Kidney glomerular epithelial cell (primary cell): ENCODE measurements around the gene MAMDC4.
"Not testable (repeated sequence)": the region's sequence is repeated elsewhere in the genome, so short reads cannot be mapped to it uniquely, and the experiment has no call there.

ENCODE experiments used
- DNase-seq: peaks from one replicate; lab custom pipeline; 2025; lab: John Stamatoyannopoulos, UW

Gene MAMDC4

DNA sequence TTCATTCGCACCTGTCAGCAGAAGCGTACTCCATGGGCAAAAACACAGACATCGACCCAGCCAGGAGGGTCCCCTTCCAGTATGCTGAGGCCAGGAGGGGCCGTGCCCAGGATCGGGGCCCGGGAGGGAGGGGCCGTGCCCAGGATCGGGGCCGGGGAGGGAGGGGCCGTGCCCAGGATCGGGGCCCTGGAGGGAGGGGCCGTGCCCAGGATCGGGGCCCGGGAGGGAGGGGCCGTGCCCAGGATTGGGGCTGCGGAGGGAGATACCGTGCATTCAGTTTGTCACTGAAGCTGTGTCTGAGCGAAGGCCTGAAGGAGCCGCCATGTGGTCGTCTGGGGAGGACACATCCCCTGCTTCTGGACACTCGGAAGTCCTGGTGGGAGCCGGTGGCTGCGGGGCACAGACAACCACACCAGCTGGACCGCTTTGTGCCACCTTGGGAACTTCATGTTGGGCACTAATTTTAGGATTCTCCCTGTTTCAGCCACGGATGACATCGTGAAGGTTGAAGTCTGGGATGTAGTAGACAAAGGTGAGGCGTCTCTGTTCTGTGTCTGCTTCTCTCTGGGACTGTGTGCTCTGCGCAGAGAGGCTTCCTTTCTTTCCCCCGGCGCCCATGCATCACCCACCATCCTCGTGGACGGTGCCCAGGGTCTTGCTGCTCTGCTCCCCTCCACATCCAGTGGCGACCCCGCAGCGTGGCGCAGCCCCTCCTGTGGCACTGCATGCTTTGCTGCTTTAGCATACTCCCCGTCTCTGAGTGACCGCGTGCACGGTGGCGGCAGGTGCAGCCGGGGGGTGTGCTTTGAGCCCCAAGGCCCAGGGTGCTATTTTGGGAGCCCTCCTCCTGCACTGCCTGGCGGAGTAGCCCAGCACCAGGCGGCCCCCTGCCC is 26.6 kb upstream of the MAMDC4 start:
- no peak for DNase-seq

DNA sequence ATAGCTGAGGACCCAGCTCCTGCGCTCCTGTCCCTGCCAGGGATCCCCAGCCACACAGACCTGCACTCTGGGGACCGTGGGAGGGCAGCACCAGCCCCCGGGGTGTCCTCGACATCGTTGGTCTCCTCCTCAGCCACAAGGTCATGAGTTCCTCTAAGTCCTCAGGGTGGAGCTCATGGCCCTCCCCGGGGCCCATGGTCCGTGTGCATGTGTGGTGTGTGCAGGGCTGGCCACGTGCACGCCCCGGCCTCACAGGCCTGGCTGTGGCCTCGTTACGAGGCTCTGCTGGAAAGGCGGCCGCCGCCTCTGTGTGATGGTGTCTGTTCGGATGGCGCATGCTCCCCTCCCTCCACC is 26.0 kb upstream of the MAMDC4 start:
- DNase-seq = no peak

DNA sequence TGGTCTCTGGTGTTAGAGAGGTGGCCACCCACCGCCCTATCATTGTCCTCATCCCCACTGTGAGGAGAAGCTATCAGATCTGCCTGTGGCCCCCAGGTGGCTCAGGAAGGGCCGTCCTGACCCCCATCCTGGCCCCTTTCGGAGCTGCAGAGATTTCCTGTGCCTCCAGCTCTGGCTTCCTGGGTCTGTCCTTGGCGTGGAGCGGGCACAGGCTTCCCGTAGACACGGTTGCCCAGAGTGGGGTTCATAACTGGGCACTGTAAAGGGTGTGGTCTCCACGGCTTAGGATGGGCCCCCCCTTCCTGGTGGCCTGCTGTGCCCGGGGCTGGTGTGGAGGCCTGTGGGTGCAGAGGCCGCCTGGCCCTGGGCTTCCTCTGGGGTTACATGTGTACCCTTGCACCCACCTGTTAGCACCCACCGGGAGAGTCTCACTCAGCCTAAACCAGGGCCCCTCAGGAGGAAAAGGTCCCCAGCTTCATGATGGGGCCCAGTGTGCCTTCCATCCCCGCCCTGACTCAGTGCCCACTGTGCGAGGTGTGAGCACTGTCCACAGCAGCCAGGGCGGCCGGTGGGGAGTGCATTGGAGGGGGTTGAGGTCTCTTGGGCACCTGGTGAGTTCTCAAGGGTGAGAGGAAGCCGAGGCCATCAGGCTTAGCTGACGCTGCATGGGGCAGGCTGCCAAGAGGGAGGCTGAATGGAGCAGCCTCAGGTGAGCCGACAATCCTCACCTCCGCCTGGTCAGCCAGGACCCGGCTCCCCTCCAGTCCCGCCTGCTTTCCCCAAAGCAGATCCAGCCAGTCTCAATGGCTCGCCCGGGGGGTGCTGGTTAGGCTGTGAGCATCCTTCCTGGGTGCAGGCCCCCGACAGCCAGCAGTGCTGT is 25.2 kb upstream of the MAMDC4 start:
- DNase-seq = no peak

DNA sequence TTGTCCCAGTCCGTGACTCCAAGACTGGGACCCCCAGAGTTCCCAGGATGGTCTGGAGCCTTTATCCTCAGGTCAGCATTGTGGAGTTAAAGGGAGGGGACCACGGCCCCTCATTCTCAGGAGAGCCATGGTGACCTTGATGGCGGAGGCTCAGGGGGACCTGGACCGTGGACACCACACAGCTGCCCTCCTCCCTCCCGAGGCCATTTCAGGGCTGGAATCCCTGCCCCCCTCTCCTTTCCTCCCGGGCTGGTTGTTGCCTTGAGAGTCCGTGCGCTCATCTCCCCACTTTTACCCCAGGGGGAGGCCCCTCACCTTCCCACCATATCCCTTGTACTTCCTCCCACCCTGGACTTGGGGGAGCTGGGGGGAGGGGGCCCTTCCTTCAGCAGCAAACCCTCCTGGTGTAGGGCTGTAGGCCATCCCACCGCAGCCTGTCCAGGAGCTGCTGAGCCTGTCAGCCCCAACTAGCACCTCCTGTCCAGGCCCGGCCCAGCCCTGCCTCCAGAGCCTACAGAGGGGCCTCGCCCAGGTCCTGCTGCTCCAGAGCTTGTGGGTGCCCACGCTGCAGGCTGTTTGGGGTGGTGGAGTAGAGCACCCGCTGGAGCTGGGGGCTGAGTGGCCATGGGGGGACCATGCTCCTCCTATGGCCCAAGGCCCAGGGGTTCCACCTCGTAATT is 24.2 kb upstream of the MAMDC4 start:
- no peak for DNase-seq

DNA sequence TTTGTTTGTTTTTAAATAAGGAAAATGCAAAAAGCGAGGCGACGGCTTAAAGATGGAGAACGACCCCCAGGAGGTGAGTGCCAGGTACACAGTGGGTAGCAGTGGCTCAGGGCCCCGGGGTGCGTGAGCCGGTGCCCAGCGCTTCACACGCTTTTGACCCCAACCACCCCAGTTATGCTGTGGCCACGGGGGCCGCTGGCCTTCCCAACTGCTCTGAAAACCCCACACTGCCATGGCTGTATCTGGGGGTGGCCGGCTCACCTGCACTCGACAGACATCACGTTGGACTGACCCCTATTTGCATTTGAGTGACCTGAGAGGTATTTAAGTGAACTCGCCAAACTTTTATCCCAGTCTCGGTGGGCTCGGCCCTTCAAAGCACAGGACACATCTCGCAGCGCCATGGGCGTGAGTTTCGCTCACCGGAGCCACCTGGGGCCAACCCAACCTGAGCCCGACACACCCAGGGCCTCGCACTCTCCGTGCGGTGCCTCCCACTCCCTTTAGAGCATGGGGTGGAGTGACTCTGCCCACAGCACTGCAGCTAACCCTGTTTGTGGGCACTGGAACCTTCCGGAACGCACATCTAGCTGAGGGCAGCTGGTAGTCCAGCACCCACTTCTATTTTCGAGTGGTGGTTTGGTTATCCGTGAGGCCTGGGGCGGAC is 23.5 kb upstream of the MAMDC4 start:
- DNase-seq = no peak

DNA sequence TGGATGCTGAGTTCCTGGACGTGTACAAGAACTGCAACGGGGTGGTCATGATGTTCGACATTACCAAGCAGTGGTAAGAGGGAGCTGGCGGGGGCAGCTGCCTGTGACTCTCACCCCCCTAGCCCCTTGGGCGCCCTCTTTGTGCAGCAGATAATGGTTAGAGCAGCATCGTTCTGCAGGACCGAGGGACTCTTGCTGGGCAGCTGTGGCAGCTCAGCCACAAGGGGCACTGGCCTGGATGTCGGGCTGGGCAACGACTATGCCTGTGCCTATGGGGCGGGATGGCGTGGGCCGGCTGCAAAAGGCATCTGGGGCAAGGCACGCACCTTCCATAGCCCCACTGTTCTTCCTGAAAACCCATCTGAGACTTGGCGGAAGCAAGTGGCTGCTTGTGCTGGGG is 22.7 kb upstream of the MAMDC4 start:
- no peak for DNase-seq

DNA sequence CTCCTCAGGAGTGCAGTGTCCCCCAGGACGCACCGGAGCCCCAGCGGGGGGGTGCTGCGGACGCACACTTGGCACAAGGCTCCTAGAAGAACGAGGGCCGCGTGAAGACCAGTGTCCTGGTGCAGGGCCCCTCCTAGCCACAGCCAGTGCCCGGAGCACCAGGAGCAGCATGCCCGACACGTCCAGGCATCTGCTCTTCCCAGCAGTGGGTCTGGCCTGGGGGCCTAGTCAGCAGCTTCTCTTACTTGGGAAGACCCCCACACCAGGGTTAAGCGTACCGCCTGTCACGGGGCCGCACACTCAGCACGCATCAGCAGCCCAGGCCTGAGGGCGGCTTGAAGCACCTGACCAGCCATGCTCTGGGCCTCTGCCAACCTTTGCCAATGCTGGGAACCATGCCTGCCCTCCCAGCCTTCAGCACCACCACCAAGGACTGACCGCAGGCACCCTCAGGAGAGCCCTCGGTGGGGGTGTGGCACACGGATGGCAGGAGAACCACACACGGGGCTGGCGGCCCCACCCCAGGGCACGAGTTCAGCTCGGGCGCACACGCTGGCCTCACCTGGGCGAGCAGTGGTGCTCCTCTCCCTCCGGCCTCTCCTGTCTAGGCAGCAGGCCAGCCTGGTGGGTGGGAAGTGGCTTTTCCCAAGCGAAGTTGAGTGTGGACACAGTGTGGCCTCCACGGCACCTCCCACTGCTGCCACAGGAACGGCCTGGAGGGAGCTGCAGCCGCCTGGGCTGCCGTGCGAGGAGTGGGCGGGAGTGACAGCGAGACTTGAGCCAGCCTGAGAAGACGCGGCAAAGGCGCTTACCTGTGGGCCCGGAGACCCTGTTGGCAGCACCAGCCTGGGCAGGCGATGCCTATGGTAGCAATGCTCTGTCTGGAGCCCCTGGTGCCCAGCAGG is 21.9 kb upstream of the MAMDC4 start:
- DNase-seq = no peak

DNA sequence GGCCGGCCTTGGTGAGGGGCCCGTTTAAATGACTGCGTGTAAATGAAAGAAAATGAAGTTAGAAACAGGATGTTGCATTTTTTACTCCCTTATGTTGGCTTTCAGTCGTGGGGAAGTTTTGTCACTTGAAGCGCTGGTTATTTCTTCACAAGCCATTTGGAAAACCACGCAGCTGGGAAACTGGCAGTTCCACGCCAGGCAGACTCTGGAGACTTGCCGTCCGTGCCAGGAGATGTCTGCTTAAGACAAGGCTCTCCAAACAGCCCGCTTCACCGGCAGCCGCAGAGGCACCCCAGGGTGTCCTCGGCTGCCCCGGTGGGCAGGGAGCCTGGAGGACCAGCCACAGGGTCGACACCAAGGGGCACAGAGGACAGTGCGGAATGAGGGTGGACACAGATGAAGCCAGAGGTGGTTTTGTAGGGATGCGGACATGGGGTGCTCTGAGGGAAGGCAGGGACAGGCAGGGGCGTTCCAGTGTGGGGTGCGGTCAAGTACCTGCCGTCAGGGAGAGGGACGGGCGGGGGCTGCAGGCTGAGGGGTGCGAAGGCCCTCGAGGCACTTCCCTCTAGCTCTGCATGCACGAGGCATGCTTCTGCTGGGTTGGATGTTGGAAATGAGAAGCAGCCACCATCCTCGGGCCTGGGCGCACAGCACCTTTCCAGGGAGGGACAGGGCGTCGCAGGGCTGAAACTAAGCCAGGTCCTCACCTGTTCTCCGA is 21.0 kb upstream of the MAMDC4 start:
- DNase-seq = no peak

DNA sequence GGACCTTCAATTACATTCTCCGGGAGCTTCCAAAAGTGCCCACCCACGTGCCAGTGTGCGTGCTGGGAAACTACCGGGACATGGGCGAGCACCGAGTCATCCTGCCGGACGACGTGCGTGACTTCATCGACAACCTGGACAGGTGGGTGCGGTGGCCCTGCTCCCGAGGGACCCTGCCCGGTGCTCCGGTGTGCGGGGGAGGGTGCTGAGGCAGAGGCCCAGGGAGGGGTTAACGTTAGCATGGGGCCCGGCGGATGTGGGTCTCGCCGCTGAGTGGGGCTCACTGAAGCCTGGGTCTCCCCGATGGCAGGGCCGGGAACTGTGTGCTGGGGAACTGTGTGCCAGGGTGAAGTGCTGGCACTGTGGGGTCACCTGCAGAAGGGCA is 20.4 kb upstream of the MAMDC4 start:
- no peak for DNase-seq

DNA sequence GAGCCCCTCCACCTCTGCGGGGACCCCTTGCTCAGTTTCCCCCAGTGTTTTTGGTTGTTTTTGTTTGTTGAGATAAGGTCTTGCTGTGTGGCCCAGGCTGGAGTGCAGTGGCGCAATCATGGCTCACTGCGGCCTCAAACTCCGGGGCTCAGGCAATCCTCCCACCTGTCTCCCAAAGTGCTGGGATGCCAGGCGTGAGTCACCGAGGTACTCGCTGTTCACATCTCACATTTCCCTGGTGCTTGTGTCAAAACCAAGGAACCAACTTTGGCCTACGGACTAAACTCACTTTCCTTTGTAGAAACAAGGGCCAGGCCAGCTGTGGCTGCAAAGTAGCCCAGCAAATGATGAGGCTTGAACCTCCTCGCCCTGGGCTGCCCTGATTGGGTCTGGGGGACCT is 19.6 kb upstream of the MAMDC4 start:
- DNase-seq = no peak

DNA sequence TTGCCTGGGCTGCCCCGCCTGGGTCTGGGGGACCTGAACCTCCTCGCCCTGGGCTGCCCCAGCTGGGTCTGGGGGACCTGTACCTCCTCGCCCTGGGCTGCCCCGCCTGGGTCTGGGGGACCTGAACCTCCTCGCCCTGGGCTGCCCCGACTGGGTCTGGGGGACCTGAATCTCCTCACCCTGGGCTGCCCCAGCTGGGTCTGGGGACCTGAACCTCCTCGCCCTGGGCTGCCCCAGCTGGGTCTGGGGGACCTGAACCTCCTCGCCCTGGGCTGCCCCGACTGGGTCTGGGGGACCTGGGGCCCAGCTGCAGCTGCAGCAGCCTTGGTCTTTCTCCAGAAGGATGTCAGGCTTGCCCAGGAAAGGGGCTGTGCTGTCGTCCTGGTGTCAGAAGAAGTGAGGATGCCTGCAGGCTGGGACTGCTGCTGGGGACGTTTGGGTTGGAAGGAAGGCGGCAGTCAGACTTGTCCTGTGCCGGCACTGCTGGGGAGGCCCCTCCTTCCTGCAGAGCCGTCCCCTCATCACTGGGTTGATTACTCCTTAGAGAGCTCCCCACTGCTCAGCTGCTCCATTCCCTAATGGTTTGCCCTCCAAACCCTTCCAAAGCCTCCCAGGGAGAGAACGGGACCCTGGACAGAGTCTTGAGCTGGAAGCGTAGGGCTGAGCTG is 18.6 kb upstream of the MAMDC4 start:
- not testable (repeated sequence) for DNase-seq

DNA sequence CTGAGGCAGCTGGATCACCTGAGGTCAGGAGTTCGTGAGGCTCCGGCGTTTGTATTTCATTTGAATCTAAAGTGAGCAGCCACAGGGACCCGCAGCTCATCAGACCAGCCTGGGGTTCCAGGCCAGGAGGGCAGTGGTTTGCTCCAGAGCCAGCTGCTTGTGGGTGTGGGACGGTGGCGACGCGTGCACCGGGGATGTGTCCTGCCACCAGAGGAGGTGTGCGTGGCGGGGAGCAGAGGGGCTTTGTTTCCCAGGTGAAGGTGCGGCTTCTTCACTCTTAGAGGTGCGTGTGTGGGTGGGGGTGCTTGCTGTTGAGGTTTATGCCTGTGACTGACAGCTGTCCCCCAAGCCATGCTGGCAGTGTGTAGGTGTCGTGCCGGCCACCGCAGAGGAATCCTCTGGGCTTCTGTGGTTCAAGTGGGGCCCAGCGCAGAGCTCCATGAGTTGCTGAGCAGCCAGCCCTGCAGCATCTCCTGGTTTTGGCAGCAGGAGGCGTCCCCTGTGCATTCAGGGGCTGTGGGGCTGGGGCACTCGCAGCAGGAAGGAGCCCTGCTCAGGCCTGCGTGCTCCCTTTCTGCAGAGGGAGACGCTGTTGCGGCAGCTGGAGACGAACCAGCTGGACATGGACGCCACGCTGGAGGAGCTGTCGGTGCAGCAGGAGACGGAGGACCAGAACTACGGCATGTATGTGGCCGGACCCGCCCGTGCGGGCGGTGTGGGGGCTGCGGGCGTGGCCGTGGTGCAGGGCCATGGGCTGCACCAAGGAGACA is 16.8 kb upstream of the MAMDC4 start:
- DNase-seq = no peak

DNA sequence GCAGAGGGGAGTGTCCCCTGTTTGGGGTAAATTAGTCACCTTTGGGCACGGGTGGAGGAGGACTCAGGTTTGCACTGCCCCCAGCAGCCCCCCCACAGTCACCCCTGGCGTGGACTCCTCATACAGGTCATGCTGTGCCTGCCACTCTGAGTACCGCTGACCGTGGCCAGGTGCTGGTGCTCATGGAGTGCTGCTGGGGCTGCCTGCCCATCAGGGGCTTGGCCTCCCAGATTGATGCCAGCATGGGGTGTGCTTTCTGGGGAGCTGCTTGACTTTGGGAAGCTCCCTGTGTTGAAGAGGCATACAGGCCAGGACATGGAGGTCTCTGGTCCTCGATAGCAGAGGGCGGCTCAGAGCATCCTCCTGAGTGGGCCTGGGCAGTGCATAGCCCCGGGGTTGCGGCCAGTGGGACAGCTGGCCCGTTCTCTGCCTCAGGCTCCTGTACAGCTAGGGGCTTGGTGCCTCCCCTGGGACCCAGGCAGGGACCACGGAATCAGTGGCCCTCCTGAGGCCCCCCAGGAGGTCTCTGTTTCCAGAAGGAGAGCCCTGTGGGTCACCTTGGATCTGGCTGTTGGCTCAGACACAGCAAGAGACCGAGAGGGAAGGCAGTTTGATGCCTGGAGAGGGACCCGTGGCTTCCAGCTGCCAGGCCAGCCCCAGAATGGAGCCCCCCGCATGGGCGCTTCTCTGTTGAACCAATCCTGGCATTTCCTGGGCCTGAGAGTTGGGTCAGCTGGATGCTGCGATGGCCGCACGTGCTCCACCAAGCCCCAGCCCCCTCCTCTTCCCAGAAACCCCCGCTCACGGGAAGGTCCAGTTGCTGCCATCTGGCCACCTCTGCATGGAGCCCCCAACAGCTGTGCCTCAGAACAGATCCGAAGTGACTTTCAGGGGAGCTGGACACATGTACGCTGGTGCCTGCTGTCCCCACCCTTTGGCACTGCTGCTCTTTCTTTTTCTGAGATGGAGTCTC is 15.9 kb upstream of the MAMDC4 start:
- no peak for DNase-seq

DNA sequence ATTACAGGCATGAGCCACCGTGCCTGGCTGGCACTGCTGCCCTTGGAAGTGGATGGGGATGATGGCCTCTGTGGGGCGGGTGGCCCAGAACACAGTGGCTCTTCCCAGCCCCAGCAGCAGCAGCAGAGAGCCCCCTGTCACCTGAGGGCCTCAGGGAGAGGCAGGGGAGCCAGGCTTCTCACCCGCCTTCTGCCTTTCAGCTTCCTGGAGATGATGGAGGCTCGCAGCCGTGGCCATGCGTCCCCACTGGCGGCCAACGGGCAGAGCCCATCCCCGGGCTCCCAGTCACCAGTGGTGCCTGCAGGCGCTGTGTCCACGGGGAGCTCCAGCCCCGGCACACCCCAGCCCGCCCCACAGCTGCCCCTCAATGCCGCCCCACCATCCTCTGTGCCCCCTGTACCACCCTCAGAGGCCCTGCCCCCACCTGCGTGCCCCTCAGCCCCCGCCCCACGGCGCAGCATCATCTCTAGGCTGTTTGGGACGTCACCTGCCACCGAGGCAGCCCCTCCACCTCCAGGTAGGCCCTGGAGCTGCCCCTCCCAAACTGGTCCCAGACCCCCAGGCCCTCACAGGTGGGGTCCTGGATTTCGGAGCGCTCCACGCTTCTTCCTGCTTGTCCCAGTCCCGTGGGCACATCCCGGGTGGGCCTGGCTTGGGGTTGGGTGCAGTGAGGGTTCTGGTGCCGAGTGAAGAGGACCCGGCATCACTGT is 14.8 kb upstream of the MAMDC4 start:
- DNase-seq = no peak

DNA sequence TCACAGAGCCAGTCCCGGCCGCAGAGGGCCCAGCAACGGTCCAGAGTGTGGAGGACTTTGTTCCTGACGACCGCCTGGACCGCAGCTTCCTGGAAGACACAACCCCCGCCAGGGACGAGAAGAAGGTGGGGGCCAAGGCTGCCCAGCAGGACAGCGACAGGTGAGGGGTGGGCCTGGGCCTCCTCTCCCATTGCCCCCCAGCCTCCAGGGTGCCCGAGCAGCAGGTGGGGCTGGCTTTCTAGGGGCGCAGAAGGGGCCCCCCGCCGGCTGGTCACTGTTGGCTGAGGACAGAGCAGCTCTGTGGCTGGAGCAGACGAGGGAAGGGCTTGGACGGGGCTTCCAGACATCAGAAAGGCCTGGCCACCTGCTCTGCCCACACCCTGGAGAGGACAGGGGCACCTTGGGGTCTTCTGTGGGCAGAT is 14.3 kb upstream of the MAMDC4 start:
- DNase-seq = not testable (repeated sequence)

DNA sequence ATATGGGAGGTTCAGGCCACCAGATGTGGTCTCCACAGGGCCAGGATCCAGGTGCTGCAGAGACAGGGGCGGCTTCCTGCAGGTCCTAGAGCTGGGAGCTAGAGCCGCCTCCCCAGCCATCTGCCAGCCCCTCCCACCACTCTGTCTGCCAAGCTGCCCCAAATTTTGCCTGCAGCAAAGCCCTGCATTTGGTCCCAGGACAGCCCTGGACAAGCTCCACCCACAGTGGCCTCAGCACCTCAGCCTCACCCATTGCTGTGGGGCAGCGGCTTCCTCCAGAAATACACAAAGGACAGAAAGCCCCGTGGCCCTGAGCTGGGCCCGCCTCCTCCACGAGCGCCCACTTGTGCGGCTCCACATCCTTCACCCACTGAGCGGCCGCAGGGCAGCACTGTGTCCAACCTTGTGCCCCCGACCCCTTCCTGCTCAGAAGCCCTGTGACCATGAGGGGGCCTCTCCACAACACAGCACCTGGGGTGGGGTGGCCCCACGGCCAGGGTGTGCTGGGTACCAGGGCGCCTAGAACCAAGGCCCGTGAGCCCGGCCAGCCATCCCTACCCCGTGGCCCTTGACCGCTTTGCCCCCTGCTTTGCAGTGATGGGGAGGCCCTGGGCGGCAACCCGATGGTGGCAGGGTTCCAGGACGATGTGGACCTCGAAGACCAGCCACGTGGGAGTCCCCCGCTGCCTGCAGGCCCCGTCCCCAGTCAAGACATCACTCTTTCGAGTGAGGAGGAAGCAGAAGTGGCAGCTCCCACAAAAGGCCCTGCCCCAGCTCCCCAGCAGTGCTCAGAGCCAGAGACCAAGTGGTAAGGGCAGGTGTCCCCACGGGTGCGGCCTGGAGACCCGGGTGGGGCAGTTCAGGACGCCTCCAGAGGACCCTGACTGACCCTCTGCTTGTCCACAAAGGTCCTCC is 13.6 kb upstream of the MAMDC4 start:
- no peak for DNase-seq
